IPS-20b (cell line): ENCODE data around the gene ESRRB.

Experiments used
- H3K27ac ChIP-seq: one replicate; pipeline ENCODE4 v1.5.1; 2013; ENCODE audit warnings: low read length
- H3K27me3 ChIP-seq: 2 replicates; pipeline ENCODE4 v1.6.1; 2013; ENCODE audit warnings: mild to moderate bottlenecking, low read length, inconsistent platforms; ENCODE audit not compliant: insufficient read depth
- H3K36me3 ChIP-seq: 2 replicates; pipeline ENCODE4 v1.6.1; 2013; ENCODE audit warnings: low read depth, mild to moderate bottlenecking, inconsistent platforms, low read length, moderate library complexity; ENCODE audit not compliant: insufficient read depth
- H3K4me1 ChIP-seq: 2 replicates; pipeline ENCODE4 v1.6.1; 2013; ENCODE audit warnings: mild to moderate bottlenecking, control low read depth, inconsistent platforms, low read length, moderate library complexity; ENCODE audit not compliant: insufficient read depth
- H3K4me3 ChIP-seq: 2 replicates; pipeline ENCODE4 v1.5.1; 2013; ENCODE audit warnings: mild to moderate bottlenecking, low read length, inconsistent platforms
- H3K9ac ChIP-seq: 2 replicates; pipeline ENCODE4 v1.6.1; 2013; ENCODE audit warnings: low read depth, mild to moderate bottlenecking, inconsistent platforms, low read length, moderate library complexity
- H3K9me3 ChIP-seq: 2 replicates; pipeline ENCODE4 v1.6.1; 2013; ENCODE audit warnings: mild to moderate bottlenecking, low read depth, low read length, inconsistent platforms; ENCODE audit not compliant: insufficient read depth

The ESRRB gene

GRCh38 chr14:76490735-76491134 is 114.8 kb downstream of the ESRRB start:
- Histone ChIP-seq H3K27ac (no peak overlapping the region), H3K9me3 (no peaks in the 10 kb centered on the region), H3K27me3 (no peaks in the 10 kb centered on the region), H3K36me3 (no peaks in the 10 kb centered on the region), H3K9ac (no peak overlapping the region), H3K4me1 (no peaks in the 10 kb centered on the region; the same call in 1 of the 2 replicates), H3K4me3 (no peak overlapping the region)

GRCh38 chr14:76491172-76491930 is 115.4 kb downstream of the ESRRB start:
- Histone ChIP-seq H3K9ac (no peak overlapping the region), H3K4me3 (no peak overlapping the region)

GRCh38 chr14:76495983-76496382 is 120.0 kb downstream of the ESRRB start:
- H3K9ac ChIP-seq = no peak overlapping the region
- no peaks in the 10 kb centered on the region for H3K4me1 ChIP-seq
- H3K9me3 ChIP-seq = no peaks in the 10 kb centered on the region
- no peak overlapping the region for H3K4me3 ChIP-seq
- H3K36me3 ChIP-seq = no peaks in the 10 kb centered on the region
- H3K27me3 ChIP-seq = no peaks in the 10 kb centered on the region
- no peak overlapping the region for H3K27ac ChIP-seq

More at GRCh38 chr14:76491172-76491930, 115.4 kb downstream of the ESRRB start:
- no peaks in the 10 kb centered on the region for H3K27me3 ChIP-seq
- no peaks in the 10 kb centered on the region; the same call in 1 of the 2 replicates for H3K4me1 ChIP-seq
- no peaks in the 10 kb centered on the region for H3K36me3 ChIP-seq
- no peak overlapping the region for H3K27ac ChIP-seq
- H3K9me3 ChIP-seq = no peaks in the 10 kb centered on the region

GRCh38 chr14:76496595-76496994 is 120.7 kb downstream of the ESRRB start:
- H3K4me3 ChIP-seq = no peak overlapping the region
- H3K27me3 ChIP-seq = no peaks in the 10 kb centered on the region
- no peaks in the 10 kb centered on the region for H3K36me3 ChIP-seq
- no peaks in the 10 kb centered on the region for H3K4me1 ChIP-seq
- H3K9me3 ChIP-seq = no peaks in the 10 kb centered on the region
- H3K27ac ChIP-seq = no peak overlapping the region
- H3K9ac ChIP-seq = no peak overlapping the region

GRCh38 chr14:76497550-76498462 is 121.9 kb downstream of the ESRRB start:
- Histone ChIP-seq H3K9ac (no peak overlapping the region), H3K27ac (no peak overlapping the region), H3K4me3 (no peak overlapping the region), H3K4me1 (no peaks in the 10 kb centered on the region), H3K27me3 (no peaks in the 10 kb centered on the region), H3K36me3 (no peaks in the 10 kb centered on the region), H3K9me3 (no peaks in the 10 kb centered on the region)

GRCh38 chr14:76498463-76498935 is 122.6 kb downstream of the ESRRB start:
- H3K27ac ChIP-seq = no peak overlapping the region
- H3K9ac ChIP-seq = no peak overlapping the region
- no peaks in the 10 kb centered on the region for H3K36me3 ChIP-seq
- H3K27me3 ChIP-seq = no peaks in the 10 kb centered on the region
- H3K9me3 ChIP-seq = no peaks in the 10 kb centered on the region
- H3K4me1 ChIP-seq = no peaks in the 10 kb centered on the region
- no peak overlapping the region for H3K4me3 ChIP-seq

- Histone ChIP-seq H3K4me3 (no peak overlapping the region), H3K27me3 (no peaks in the 10 kb centered on the region), H3K9me3 (no peaks in the 10 kb centered on the region), H3K36me3 (no peaks in the 10 kb centered on the region), H3K4me1 (no peaks in the 10 kb centered on the region), H3K9ac (no peak overlapping the region), H3K27ac (no peak overlapping the region)
Measured at GRCh38 chr14:76498976-76499375, 123.0 kb downstream of the ESRRB start.

- no peak overlapping the region for H3K4me3 ChIP-seq
- H3K27ac ChIP-seq = no peak overlapping the region
- no peaks in the 10 kb centered on the region for H3K36me3 ChIP-seq
- no peaks in the 10 kb centered on the region for H3K4me1 ChIP-seq
- no peak overlapping the region for H3K9ac ChIP-seq
- H3K9me3 ChIP-seq = no peaks in the 10 kb centered on the region
- H3K27me3 ChIP-seq = no peaks in the 10 kb centered on the region
Measured at GRCh38 chr14:76499399-76499798, 123.5 kb downstream of the ESRRB start.

GRCh38 chr14:76500011-76500410 is 124.1 kb downstream of the ESRRB start:
- no peaks in the 10 kb centered on the region for H3K27me3 ChIP-seq
- no peaks in the 10 kb centered on the region for H3K4me1 ChIP-seq
- no peaks in the 10 kb centered on the region for H3K9me3 ChIP-seq
- H3K36me3 ChIP-seq = no peaks in the 10 kb centered on the region
- no peak overlapping the region for H3K27ac ChIP-seq
- no peak overlapping the region for H3K4me3 ChIP-seq
- no peak overlapping the region for H3K9ac ChIP-seq

GRCh38 chr14:76500480-76500879 is 124.5 kb downstream of the ESRRB start:
- Histone ChIP-seq H3K4me3 (no peak overlapping the region), H3K9me3 (no peaks in the 10 kb centered on the region), H3K9ac (no peak overlapping the region), H3K36me3 (no peaks in the 10 kb centered on the region), H3K4me1 (no peaks in the 10 kb centered on the region), H3K27ac (no peak overlapping the region), H3K27me3 (no peaks in the 10 kb centered on the region)

GRCh38 chr14:76501156-76501720 is 125.3 kb downstream of the ESRRB start:
- Histone ChIP-seq H3K4me3 (no peak overlapping the region), H3K27me3 (no peaks in the 10 kb centered on the region), H3K9me3 (no peaks in the 10 kb centered on the region), H3K4me1 (no peaks in the 10 kb centered on the region), H3K36me3 (no peaks in the 10 kb centered on the region), H3K9ac (no peak overlapping the region), H3K27ac (no peak overlapping the region)
